Effector CD4-positive, alpha-beta T cell (primary cell): ENCODE data around the gene CDC34.

Source experiments
- DNase-seq: peaks from one replicate; pipeline ENCODE4 v3.0.0-alpha.2; 2020

Gene CDC34

DNA sequence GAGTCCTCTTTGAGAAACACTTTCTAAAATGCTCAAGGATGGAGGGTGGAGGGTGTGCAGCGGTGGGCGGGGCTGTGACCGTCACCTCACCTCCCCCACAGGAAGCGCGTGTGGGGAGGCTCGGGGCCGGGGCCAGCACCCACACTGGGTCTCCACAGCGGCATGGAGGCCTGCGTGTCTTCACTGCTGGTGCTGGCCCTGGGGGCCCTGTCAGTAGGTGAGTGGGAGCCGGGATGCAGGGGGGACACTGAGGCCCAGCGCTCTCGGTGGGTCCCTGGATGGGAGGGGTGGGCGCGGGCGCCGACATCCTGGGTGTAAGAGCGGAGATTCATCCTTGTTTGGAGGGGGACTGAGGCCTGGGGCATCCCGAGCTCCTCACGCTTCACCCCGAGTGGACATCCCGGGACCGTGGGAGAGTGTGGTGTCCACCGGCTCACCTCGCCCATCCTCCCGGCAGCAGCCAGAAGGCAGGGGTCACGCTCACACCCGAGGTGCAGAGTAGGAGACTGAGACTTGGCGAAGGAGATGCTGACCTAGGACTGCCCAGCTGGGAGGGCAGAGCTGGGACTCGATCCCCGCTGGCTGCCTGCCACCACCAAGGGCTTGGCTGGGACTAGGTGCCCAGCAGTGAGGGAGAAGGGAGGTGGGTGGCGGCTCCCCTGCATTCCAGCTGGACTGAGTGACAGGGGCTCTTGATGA lies 12.5 kb downstream of the CDC34 start, which contains the start of gene GZMM:
TSS of gene GZMM (plus strand) at position 144 of the 699 bp plus-strand sequence. CDS start at position 163, 19 bp downstream.
- peak; percentile 71 for DNase-seq

DNA sequence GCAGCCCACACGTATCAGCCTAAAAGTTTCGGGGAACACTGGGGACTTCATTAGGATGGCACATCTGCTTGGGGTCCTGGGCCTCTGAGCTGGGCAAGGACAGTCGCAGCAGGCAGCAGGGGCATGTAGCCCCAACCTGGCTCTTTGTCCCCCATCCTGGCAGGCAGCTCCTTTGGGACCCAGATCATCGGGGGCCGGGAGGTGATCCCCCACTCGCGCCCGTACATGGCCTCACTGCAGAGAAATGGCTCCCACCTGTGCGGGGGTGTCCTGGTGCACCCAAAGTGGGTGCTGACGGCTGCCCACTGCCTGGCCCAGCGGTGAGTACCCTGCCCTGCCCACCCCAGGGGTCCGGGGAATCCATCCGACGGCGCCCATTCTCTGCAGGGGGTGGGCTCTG lies 15.6 kb downstream of the CDC34 start:
- no peak for DNase-seq

- no peak for DNase-seq
These were observed 16.5 kb downstream of the CDC34 start for GRCh38 chr19:547836-548720.

DNA sequence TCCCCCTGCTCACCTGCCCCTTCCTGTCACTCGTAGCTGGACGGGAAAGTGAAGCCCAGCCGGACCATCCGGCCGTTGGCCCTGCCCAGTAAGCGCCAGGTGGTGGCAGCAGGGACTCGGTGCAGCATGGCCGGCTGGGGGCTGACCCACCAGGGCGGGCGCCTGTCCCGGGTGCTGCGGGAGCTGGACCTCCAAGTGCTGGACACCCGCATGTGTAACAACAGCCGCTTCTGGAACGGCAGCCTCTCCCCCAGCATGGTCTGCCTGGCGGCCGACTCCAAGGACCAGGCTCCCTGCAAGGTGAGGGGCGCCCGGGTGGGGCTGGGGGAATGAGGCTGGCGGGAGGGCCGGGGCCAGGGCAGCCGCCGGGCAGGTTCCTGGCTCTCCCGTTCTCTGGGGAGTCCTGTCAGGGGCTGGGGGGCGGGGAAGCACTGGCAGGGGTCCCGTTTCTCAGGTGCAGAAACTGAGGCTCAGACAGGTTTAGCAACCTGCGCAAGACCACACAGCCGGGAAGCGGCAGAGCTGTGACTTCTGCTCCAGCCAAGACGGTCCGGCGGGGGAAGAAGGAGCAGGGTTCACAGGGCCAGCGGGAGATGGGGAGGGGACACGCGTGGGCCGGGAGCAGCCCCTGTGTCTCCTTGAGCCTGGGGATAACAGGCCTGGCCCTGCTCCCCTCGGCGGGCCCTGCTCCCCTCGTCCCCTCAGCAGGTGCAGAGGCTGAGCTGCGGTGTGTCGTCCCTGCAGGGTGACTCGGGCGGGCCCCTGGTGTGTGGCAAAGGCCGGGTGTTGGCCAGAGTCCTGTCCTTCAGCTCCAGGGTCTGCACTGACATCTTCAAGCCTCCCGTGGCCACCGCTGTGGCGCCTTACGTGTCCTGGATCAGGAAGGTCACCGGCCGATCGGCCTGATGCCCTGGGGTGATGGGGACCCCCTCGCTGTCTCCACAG lies 17.6 kb downstream of the CDC34 start:
- no peak for DNase-seq

DNA sequence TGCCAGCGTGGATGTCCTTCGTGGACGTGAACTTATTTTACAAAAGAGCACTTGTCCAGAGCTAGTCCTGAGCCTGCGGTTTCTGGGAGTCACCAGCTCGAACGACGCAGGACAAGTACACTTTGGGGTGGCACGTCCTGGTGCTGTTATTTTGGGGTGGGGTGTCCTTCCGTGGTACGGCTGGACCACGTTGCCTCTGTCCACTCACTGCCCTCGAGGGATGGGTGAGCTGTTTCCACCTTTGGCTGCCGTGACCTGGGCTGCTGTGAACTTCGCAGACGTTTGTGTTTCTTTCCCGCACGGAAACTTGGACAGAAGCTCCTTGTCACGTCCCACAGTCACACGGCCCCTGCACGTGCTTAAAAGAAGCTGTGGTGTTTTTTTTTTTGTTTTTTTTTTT lies 23.3 kb downstream of the CDC34 start:
- no peak for DNase-seq

DNA sequence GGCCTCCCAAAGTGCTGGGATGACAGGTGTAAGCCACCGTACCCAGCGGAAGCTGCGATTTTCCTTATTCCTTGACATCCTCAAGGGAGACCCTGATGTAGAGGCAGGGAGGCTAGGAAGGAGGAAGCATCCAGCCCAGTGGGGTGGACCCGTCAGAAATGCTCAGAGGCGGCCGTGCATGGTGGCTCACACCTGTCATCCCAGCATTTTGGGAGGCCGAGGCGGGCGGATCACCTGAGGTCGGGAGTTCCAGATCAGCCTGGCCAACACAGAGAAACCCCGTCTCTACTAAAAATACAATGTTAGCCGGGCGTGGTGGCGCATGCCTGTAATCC lies 23.9 kb downstream of the CDC34 start:
- no peak for DNase-seq

GRCh38 chr19:556611-557382 lies 25.2 kb downstream of the CDC34 start:
- DNase-seq, result no peak

DNA sequence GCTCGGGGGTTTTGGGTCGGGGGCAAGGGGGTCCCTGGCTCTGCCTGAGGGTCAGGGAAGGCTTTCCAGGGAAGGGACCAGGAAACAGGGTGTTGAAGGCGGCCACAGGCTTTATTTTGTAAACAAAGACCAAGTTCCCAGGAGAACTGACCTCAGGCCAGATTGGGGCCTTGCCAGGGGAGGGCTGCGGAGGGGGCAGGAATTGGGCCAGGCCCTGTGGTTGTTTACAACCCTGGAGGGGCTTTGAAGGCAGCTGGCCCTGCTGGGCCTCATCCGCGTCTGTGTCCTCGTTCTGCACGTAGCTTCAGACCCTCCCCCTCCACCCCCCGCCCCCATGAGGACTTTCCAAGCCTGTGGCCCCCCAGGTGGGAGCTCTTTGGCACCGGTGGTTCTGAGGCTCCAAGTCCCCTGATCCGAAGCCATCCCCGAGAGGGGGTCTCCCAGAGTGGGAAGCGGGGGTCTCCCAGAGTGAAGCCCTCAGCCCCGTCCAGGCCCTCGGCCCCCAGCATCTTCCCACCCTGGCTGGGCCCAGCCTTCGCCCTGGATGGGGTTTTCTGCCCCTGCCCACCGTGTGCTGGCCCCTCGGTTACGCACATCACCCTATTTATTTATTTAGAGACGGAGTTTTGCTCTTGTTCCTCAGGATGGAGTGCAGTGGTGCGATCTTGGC lies 27.3 kb downstream of the CDC34 start:
- DNase-seq, result no peak

GRCh38 chr19:560121-560520 lies 28.6 kb downstream of the CDC34 start:
- no peak for DNase-seq

GRCh38 chr19:566403-566802 lies 34.8 kb downstream of the CDC34 start:
- DNase-seq, result no peak

DNA sequence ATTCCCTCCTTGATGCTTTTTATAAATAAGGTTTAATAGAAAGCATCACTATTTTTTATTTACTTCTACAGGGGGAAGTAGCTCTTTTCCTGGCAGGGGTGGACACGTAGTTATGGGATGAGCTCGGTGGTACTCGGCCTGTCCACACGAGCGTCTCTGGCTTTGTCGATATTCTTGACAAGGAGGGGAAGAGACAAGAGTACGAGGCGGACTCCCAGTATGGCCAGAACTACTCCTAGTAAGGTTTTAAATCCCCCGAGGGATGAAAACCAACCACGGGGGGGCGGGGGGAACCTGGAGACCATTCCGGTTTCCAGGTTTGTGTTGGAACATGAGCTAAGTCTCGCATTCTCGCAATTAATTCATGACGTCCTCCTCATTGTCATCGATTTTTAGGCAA lies 35.3 kb downstream of the CDC34 start:
- DNase-seq, result no peak

DNA sequence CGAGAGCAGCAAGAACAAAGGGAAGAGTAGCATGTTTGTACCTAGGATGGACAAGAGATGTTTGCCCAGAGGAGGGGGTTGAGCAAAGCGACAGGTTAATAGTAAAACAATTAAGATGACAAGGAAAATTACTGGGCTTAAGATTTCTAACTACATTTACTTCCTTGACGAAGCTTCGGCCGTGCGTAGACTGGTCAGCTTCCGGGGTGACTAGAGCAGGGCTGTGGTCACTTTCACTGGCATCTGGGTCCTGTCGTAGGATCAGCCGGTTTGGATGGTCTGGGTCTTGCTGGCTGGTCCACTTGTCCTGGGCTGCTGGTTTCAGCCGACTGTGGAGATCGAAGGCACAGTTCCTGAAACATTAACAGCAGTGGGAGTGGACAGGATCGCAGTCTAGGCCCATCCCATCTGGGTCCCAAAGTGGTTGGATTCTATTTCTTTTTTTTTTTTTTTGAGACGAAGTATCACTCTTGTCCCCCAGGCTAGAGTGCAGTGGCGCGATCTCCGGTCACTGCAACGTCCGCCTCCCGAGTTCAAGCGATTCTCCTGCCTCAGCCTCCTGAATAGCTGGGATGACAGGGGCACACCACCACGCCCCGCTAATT lies 35.8 kb downstream of the CDC34 start:
- no peak for DNase-seq

- no peak for DNase-seq
These were observed 38.7 kb downstream of the CDC34 start for GRCh38 chr19:570251-570686.

GRCh38 chr19:570937-571565 lies 39.5 kb downstream of the CDC34 start:
- DNase-seq, result peak; percentile 48

DNA sequence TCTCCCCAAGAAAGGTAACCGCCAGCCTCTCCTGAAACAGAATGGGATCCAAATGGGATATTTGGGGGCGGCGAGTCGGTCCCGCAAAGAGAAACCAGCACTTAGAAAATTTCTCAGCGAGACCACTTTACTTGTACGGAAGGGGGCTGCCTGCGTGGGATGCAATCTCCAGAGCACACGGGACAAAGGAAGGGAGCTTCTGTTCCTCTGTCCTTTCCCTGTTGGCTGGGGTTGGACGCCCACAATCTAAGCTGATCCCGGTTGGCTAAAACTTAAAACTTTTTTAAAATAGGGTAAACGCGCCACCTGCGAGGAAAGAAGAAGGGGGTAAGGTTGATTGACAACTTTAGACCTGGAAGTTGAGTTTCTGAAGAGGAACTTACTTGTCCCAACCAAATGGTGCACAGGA lies 40.0 kb downstream of the CDC34 start:
- DNase-seq, result no peak

DNA sequence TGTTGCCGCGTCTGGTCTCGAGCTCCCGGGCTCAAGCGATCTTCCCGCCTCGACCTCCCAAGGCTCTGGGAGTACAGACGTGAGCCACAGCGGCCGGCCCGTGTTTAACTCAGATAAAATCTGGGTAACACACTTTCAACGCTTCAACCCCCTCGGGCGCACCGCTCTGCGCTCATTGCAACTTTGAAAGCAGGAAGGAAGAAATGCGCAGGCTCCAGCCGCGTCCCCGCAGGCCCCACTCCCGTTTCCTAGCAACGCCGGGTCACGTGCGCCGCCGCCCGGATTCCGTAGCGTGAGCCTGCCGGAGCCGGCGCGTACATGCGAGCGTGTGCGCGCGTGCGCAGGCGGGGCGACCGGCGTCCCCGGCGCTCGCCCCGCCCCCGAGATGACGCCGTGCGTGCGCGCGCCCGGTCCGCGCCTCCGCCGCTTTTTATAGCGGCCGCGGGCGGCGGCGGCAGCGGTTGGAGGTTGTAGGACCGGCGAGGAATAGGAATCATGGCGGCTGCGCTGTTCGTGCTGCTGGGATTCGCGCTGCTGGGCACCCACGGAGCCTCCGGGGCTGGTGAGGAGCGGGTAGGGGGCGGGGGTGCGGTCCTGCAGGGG lies 40.7 kb downstream of the CDC34 start, which contains the start of gene BSG:
TSS of gene BSG (plus strand) at position 457 of the 603 bp plus-strand sequence. CDS start at position 496, 39 bp downstream.
- peak; percentile 99 for DNase-seq

GRCh38 chr19:572743-573518 lies 41.4 kb downstream of the CDC34 start:
- no peak for DNase-seq

DNA sequence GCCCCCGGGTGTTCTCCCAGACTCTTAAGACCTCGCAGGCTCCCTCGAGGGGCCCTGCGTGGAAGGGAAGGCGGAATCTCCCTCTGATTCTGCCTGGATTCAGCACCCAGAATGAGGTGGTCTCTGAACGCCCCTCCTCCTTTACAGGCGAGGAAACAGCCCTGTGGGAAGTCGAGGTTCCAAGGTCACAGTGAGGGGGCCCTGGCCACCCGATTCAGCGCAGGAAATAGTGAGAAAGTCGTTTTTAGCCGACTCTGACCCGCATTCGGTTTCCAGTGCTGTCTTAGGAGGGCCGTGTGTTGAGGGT lies 41.9 kb downstream of the CDC34 start:
- no peak for DNase-seq
